ENCODE results near the gene WIPF3.

WIPF3 gene, protein sequence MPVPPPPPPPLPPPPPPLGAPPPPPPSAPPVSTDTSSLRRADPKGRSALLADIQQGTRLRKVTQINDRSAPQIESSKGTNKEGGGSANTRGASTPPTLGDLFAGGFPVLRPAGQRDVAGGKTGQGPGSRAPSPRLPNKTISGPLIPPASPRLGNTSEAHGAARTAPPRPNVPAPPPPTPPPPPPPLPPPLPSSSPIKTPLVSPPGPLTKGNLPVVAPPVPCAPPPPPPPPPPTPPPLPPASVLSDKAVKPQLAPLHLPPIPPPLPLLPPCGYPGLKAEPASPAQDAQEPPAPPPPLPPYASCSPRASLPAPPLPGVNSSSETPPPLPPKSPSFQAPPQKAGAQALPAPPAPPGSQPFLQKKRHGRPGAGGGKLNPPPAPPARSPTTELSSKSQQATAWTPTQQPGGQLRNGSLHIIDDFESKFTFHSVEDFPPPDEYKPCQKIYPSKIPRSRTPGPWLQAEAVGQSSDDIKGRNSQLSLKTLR

DNA sequence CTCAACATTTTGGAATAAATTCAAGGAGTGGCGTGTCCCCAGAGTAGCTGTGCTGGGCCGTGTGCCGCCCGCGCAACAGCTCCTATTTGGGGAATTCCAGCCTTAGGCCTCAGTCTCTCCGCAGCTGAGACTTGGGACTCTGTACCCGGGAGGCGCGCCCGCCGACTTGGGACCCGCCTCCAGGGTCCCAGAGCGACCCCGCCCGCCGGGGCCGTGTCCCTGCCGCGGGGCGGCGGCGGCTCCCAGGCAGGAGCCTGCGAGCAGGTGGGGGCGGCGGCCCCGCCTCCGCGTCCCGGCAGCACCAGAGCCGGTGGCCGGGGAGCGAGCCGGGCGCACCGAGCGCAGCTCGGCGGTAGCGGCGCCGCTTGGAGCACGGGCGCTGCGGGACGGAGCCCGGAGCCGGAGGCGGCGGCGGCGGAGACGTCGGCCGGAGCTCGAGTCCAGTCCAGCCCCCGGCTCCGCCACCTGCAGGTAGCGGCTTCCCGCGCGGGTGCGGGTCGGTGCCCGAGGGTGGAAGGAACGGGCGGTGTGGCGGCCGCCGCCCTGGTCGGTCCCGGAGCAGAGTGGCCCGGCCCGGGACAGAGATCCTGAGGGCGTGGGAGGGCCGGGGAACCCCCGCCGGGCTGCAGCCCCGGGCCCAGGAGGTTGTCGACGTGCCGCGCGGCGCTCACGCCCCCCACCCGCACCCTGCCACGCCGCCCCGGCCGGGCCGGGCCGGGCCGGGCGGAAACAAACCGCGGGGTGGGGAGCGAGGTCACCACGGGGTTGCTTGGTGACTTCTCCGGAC lies at the start of gene WIPF3:
Gene WIPF3 (plus strand): TSS at position 301 of the 787 bp plus-strand sequence. CDS start 28,217 bp downstream, outside the sequence.
- no peak for DNase-seq

DNA sequence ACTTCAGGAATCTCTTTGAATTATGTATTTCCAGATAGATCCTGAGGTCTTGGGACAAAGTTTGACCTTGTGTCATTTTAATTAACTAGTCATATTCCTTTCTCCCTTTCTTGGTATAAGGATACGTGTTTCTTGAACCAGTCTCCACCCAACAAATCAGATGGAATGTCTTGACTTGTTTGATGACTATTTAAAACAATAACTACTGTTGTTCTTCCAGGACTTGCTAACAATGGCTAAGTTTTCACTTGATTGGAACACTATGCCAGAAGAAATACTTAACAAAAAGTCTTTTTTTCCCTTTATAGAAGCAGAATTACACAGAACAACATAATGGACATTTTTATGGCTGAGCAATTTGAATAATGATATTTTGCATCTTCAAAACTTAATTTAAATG lies 43.0 kb upstream of the WIPF3 start:
- no peak for DNase-seq

DNA sequence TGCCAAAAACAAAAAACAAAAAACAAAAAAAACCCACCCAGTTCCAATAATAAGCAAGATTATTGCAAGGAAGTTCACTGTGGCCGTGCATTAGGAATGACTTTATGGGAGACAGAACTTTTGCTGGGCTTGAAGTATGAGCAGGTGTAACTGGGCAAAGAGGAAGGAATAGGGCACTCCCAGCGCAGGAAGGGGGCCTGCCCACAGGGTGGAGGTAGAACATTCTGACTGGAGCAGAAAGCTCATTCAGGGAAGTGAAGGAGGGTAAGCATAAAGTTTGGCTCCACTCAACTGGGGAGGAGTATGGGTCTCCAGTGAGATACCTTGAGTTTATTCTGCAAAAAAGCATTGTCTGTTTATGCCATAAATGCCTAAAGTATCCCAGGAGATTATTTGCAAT lies 42.1 kb upstream of the WIPF3 start:
- DNase-seq: no peak

DNA sequence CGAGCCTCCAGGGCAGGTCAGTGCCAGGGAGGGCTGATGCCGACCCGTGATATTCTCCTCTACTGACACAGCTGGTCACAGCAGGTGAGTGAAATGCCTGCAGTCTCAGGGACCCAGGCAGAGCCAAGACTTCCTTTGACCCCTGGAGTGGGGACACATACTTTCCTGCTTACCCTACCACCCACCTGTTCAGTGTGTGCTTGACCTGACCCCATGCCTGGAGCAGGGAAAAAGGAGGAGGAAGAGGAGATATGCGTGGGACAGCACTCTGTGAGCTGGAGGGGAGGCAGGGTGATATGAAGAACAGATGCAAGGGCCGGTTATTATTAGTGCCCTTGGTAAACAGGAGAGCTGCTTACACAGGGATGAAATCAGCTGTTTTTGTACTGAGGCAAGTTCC lies 40.8 kb upstream of the WIPF3 start:
- DNase-seq: no peak

DNA sequence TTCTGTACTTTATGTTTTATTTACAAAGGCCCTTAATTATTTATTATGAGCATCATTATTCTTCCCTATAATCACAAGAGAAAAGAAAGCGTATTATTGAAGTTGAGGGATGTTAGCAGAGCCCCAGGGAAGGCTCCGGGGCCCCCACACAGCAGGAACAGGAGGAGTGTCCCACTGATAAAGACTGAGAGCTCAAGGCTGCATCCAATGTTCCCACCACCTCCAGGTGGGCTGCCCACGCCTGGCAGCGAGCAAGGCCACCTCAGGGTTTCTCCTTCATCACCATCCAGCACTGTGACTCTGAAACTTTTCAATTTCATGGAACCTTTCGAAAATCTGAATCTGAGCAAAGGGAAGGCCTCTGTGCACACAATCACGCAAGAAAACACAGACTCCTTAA lies 35.9 kb upstream of the WIPF3 start:
- DNase-seq: no peak

DNA sequence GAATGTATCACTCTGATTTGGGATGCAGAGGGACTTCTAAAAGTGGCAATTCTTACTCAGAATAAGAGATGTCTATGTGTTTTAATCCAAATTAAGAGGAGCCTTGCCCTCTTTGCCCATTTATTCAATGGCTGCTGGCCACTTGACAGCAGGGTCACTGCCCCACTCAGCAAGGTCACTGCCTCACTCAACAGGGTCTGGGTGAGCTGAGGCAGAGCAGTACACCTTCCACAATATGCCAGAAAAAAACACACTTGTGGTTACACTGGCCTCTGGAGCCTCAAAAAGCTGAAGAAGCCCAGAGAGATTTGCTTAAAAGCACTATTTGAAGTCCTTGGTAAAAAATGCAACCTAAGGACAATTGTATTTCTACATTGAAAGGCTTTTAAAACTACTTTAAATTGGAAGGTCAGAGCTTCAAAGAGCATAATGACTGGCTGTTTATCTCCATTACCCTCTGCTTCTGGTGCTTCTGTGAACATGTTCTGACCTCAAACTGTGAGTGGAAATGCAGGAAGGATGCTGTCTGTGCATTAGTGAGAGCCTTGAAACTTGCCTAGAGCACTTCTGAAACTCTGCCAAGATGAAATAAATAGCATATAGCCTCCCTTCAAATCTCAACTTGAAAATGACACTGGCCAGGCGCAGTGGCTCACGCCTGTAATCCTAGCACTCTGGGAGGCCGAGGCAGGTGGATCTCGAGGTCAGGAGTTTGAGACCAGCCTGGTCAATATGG lies 35.1 kb upstream of the WIPF3 start:
- no peak for DNase-seq

DNA sequence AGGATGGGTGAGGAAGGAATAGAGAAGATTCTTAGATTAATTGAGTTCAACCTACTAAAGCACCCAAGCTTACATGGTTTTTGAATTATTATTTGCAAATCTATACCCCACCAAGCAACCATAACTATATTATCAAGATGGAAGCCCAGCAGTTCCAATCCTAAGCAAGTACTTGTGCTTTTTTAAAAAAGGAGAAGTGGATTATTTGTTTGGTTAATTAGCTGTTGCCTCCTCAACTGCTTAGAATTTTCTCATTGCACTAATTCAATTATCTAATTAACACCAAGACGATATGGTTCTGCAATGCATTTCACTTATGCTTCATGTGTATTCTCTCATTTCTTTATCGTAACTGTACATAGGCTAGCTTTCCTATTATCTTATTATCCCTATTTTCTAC lies 27.3 kb upstream of the WIPF3 start:
- DNase-seq: no peak

DNA sequence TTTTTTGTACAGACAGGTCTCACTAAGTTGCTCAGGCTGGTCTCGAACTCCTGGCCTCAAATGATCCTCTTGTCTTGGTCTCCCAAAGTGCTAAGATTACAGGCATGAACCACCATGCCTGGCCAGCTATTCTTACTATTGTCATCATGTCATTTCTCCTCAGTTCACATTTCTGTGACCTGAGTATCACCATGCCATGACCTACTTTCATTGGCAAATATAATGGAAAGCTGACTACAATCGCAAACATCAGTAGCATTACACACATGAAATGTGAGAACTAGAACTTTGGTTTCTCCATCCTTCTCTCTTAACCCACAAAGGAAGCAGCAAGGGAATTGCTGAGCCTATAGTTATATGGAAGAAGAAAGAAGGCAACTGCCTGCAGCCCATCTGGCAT lies 26.0 kb upstream of the WIPF3 start:
- DNase-seq: no peak

DNA sequence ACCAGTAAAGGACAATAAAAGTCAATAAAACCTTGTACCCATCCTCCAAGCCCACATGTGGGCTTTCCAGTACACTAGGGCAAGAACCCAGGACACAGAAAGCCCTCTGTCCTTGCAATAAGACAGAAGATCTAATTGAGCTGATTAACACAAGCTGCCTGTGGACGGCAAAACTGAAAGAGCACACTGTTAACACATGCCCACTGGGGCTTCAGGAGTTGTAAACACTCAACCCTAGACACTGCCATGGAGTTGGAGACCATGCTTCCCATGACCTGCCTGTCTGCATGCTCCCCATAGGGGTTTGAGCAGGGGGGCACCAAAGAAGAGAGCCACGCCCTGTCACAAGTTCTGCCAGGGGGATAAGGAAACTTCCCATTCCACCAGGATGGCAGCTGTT lies 22.6 kb upstream of the WIPF3 start:
- DNase-seq: no peak

DNA sequence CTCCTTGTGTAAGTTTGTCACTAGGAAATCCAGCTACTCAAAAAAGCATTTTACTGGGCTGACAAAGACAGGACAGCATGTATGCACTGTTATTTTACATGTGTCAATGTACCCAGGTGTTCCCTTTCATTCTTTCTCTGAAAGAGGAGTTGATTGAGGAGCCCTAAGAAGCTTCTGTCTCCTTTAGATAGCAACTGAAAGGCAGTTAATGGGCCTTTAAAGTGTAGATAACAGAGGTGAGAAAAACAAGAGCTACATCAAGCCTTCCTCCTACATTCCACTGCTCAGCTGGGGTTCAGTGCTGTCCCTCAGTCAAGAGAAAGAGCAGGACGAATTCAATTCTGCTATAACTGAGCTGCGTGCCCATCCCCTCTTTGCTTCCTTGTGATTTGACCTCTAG lies 12.8 kb upstream of the WIPF3 start:
- no peak for DNase-seq

DNA sequence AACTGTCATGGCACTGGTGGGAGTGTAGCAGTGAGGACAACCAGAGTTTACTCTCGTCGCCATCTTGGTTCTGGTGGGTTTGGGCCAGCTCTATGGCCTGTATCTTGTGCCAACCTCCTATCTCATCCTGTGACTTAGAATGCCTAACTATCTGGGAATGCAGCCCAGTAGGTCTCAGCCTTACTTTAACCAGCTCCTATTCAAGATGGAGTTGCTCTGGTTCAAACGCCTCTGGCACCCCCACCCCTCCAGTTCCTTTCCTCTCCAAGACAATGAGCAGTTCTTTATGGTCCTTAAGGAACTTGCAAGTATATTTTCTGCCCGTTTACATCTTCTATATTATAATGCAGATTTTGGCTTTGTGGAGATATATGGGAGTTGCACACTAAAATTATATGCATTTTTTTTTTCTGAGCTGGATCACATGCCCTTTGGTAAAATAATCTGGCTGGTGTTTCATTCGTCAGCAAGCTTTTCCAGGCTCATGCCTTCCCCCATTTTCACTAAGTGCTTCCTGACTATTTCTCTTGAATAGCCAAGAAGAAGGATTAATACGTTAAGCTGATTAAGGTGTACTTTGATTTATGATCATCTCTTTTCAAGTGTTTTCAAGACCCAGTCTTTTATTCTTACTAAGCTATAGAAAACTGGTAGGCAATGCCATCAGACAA lies 11.2 kb upstream of the WIPF3 start:
- no peak for DNase-seq

DNA sequence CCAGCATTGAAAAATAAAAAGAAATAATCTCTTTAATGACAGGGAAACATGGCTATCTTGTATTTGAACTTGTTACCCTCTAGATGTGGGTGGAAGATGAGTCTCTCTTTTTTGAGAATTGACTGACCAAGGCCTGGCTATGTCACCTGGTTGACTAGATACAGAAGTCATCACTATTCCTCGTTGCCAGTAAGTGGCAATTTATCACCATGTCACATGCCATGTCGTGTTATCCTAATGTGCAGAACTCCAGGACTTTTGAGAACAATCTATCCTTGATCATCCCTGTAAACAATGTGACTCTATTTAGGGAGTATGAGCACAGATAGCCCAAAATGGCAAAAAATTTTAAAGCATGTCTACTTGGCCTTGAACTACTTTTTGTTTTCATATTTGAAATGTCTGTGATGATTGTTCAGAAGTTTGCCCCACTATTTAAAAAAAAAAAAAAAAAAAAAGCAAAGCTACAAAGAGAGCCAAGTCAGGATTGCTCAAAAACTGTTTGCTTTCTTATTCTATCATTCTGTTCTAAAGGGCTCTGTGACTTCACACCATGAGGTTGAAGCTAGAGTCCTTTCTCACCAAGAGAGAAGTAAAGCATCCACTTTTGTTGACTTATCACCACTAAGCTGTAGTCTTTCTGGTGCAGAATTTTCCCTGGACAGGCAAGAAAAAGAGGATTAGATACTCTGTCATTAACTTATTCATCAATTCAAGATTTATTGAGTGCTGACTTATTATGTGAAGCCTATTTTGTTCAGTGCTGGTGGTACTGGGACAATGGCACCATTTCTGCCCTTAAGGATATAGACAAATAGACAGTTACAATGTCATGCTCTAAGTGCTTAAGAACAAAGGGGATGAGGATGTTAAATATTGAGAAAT lies 10.4 kb upstream of the WIPF3 start:
- no peak for DNase-seq

DNA sequence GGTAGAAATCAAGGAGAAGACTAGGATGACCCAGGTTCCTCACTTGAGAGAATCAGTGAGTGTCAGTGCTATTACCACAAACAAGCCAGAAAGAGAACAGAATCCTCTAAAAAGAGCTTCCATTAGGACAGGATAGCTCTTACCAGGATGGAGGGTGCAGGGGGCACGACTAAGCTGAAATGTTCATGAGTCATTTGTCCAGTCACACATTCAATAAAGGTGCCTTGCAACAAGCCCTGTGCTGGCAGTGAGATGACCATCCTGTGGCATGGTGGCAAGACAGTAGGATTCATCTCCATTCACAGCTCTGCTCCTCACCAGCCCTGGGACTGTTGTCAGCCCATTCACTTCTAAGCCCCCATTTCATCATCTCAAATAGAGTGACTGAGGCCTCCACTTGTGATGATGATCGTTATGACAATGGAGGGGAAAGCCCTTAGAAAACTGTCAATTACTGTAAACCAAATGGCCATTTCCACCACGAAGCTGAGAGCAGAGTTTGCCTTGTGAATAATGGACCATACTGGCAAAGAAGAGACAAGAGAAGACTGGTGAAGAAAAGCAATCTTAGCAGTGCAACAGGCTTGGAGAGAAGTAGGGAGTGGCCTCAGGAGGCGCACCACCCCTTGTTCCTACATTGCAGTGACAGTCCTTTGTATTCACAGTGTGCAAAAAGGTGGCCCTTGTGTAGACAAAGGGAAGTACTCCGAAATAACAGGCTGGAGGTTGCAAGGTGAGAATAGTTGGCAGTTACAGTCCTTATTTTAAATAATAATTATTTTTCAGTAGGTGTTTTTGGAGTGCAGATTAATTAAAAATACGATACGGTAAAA lies 9.0 kb upstream of the WIPF3 start:
- DNase-seq: no peak

DNA sequence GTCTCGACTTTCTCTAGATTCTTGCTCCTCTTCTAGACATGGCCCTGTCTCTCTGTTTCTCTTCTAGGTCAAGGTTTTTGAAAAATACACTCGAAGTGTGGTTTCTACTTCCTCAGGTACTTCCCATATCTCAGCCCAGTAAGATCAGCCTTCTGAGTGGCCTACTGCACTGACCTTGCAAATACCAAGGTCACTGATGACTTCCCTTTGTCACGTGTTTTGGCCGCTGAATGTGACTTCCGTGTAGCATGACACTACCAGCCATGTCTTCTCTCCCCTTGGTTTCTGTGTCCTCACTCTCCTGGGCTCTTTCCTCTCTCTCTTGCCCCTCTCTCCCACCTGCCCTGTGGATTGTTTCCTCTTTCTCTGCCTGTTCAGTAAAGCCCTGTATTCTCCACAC lies 7.9 kb upstream of the WIPF3 start:
- no peak for DNase-seq

DNA sequence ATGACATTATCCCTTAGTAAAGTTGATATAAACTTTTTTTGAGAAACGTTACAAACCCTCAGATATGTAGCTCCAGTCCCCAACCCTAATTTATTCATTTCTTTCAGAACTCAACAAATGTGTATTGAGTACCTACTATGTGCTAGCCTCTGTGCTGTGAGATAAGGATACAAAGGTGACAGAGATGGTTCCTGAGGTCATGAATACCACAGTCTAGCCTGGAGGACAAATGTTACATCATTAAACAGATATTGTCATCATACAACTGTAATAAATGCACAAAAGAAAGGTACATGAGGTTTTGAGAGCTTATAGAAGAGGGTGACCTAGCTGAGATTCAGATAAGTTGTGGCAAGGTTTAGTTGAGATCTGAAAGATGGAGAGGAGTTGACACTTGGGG lies 4.4 kb upstream of the WIPF3 start:
- DNase-seq: no peak

DNA sequence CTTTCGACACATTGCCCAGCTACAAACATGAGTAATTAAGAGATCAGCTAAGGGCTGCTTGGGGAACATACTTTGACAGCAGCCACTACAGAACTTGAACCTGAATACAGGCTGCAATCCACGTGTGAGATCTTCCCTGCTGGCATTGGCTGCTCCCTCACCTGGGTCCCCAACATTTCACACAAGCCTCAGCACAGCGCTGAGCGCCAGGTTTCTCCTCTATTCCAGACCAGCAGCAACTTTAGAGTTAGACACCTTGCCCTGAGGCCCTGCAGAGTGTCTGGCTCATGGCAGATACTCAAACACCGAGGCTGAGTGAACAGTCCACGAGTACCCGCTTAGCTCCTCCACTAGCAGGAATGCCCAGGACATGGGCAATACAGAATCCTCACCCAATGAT lies 1.3 kb upstream of the WIPF3 start:
- no peak for DNase-seq

DNA sequence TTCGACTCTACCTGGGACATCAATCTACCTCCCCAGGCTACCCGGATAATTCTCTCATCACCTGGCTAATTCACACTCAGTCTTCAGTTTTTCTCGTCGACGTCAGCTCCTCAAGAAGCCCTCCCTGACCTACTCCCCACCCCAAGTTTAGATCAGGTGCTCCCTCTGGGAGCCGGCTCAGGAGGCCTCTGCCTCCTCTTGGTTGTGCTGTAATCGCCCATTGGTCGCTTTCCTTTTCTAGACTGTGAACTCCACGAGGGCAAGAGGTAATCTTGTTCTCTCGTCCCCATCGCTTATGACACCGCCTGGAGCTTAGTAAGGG lies 461 bp upstream of the WIPF3 start:
- no peak for DNase-seq

DNA sequence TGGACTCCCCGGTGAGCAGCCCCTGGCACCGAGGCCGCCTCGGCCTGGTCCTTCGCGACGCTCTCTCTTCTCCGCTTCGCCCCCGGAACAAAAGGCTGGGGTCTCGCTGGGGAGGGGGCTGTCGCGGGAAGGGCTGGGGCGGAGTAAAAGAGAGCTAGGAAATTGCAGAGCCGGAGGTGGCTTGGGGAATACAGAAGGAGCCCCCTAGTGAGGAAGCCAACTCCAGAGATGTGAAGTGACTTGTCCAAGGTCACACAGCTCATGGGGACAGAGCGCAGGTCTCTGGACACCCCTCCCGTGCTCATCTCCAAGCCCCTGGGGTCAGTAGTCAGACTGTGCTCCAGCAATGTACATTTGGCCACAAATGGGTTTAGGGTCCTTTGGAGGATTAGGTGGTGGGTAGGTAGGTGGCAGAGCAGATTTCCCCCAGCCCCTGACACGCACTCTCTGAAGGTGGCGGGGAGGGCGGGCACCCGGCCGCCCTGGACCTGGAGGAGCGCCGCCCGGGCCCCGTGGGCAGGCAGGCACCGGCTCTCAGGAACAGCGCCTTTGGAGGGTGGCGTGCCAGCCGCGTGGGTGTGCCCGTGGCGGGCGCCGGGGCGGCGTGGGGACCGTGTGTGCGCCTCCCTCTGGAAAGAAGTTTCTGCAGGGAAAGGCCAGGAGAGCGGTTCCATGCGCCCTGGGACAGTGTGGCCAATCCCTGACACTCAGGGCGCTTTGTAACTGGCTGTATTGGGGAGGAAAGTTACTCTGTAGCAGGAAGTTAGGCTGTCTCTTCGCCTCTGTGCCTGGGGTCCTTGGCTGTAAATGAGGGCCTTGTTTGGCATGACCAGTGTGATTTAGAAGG lies 910 bp downstream of the WIPF3 start:
- DNase-seq: no peak

DNA sequence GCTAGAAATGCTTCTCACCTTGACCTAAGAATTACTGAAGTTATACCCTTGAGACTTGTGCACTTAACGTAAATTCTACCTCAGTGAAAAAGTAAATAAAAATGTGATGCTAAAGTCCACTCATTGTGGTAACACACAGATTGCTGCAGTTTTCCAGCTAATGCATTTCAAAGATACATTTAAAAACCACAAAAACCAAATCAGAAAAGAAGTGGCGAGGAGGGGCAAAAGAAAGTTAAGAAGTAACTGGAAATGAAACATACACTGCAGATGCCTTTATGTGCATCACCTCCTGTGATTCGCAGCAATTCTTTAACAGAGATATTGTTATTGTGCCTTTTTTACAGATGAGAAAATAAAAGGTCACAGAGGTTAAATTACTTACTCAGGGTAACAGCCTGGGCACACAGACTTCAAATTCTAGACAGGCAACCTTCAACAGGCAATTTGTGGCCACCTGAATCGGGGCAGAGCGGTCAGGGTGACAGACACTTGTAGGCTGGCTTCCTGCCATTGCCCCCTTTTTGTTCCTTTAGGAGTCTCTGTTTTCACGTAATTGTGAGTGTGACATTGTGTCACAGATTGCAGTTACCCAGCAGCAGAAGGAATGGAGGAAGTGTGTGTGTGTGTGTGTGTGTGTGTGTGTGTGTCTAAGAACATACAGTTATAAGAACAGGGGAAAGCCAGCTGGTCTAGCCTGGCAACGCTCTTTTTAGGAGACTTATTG lies 1.9 kb downstream of the WIPF3 start:
- no peak for DNase-seq

Data from amniotic stem cell (primary cell).